Calu3 (cell line): ENCODE results near the gene TRPM1. TPM values are rescaled to one million over a fixed set of nuclear protein-coding genes. Genes with fewer than 3 reads are reported as not detected.

ENCODE experiments used
- BruUV-seq: library from RNA; stranded (reverse); fragments of 400-500 nt; replicated peaks from 2 replicates; lab custom pipeline; 2021; lab: Mats Ljungman, UMichigan
- CTCF ChIA-PET: fragments of 300-600 bp; sonication (Branson Sonifier 250); formaldehyde crosslinking; loops from one replicate; lab custom pipeline; 2022; ENCODE audit warnings: antibody characterized with exemption; lab: Charles Lee
- DNase-seq: peaks from one replicate; pipeline ENCODE4 v3.0.0; 2022
- H3K27ac Mint-ChIP-seq: one replicate; pipeline ENCODE4 v1.8.0; 2022; ENCODE audit warnings: mixed read lengths; ENCODE audit not compliant: unreplicated experiment
- H3K27me3 Mint-ChIP-seq: one replicate; pipeline ENCODE4 v1.8.0; 2022; ENCODE audit warnings: mixed read lengths; ENCODE audit not compliant: unreplicated experiment
- H3K36me3 Mint-ChIP-seq: one replicate; pipeline ENCODE4 v1.8.0; 2022; ENCODE audit warnings: mild to moderate bottlenecking, moderate library complexity, mixed read lengths; ENCODE audit not compliant: insufficient read depth, unreplicated experiment
- H3K4me1 Mint-ChIP-seq: one replicate; pipeline ENCODE4 v1.8.0; 2022; ENCODE audit warnings: mild to moderate bottlenecking, low read depth, mixed read lengths; ENCODE audit not compliant: unreplicated experiment
- H3K4me3 Mint-ChIP-seq: one replicate; pipeline ENCODE4 v1.8.0; 2022; ENCODE audit warnings: mild to moderate bottlenecking, low read depth, moderate library complexity, mixed read lengths; ENCODE audit not compliant: unreplicated experiment
- H3K9me3 Mint-ChIP-seq: one replicate; pipeline ENCODE4 v1.8.0; 2022; ENCODE audit warnings: low read depth, mixed read lengths; ENCODE audit not compliant: unreplicated experiment
- intact Hi-C: fragments of 100-400 bp; cut with micrococcal nuclease; formaldehyde crosslinking; loops from one replicate; pipeline ENCODE4 v1.10.0; 2022; ENCODE audit not compliant: unreplicated experiment
- total RNA-seq: library from RNA; stranded (reverse); gene quantifications from 2 replicates; pipeline ENCODE4 v1.2.3, GENCODE V29; 2022
- TF ChIP-seq, protein P1 (sequence below): fragments of 200-600 bp; IDR thresholded peaks from one replicate; pipeline ENCODE4 v1.8.0; 2022; ENCODE audit warnings: antibody characterized with exemption; ENCODE audit not compliant: unreplicated experiment

The TRPM1 gene
- total RNA-seq, 1 experiment from 2014 or later = not detected

DNA sequence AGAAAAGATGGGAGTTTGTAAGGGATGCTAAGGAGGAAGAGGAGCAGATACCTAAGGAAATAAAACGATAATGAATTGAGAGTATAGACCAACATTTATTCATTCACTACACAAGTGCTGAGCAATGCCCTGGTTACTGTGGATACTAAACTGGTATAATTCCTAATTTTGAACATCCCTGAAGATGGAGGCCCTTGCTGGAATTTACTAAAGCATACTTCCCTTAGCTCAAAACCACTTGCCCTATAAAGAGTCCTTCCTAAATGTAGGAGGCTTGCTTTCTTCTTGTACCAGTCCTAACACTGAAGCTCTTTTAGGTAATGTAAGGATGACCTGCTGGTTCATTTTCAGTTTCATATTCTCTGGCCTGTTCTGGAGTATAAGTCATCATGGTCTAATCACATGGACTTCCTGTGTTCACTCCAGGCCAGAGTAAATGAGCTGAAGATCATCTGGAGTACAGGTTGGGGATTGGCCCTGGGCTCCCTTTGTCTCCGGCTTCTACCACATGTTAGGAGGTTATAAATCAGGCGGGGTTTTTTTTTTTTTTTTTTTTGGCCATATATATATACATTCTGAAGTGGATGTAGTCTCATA lies 70.0 kb downstream of the TRPM1 start:
- CTCF ChIA-PET = interaction anchor here (0.7 kb wide), 1 partner anchor 17 kb away, joined by 3 read pairs; no protein-coding TSS in a partner anchor
- BruUV-seq = no TSS peak
- Mint-ChIP-seq H3K27ac (no peak overlapping the region), H3K36me3 (no peaks in the 10 kb centered on the region), H3K9me3 (no peaks in the 10 kb centered on the region), H3K4me3 (no peak overlapping the region), H3K4me1 (no peaks in the 10 kb centered on the region), H3K27me3 (no peaks in the 10 kb centered on the region)
- intact Hi-C loops = no loop called here
- TF ChIP-seq, protein P1, sequence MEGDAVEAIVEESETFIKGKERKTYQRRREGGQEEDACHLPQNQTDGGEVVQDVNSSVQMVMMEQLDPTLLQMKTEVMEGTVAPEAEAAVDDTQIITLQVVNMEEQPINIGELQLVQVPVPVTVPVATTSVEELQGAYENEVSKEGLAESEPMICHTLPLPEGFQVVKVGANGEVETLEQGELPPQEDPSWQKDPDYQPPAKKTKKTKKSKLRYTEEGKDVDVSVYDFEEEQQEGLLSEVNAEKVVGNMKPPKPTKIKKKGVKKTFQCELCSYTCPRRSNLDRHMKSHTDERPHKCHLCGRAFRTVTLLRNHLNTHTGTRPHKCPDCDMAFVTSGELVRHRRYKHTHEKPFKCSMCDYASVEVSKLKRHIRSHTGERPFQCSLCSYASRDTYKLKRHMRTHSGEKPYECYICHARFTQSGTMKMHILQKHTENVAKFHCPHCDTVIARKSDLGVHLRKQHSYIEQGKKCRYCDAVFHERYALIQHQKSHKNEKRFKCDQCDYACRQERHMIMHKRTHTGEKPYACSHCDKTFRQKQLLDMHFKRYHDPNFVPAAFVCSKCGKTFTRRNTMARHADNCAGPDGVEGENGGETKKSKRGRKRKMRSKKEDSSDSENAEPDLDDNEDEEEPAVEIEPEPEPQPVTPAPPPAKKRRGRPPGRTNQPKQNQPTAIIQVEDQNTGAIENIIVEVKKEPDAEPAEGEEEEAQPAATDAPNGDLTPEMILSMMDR = no peak
- no peak for DNase-seq

DNA sequence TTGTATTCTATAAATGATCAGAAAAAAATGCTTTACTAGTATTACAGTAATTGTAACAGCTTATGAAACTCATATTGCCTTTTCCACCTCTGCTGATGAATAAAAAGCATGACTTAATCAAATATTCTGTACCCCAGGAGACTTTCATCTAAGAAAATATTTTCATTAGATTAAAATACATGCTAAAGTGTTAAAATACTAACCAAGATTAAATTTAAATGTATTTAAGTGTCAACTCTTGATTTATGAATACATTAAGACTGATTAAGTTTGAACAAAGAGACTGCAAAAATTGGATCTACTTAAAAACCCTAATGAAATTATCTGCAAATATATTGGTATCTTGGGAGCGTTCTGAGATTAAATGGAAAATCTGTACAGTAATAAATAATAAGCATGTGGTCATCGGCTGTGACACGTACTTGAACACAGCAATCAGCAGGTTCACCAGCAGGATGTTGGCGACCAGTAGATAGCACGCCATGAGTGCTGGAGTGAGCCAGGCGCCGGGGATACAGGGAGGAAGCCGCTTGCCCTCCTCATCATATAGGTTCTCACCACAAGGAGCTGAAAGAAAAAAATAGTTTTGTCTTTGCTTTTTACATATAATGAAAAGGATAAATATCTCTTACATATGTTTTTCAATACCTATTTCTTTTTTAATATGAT lies 73.5 kb downstream of the TRPM1 start:
- CTCF ChIA-PET = no interaction called here

DNA sequence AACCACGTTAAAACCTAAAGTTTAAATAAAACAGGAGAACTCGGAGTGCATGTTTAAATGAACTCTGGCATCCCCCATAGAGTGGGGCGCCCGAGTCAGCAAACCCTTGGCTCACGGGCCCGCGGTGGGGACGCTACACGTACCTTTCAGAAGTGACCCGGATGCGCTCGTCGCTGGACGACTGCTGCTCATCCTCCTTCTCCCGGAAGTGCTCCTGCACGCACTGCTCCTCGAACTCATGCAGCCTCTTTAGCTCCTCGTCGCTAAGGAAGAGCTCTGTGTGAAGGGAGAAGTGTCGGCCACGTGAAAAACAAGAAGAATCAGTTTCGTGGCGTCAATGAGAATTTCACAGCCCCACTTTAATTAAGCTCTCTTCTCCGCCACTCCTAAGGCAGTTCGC lies 75.5 kb downstream of the TRPM1 start:
- intact Hi-C loops = no loop called here
- Mint-ChIP-seq H3K27ac (no peak overlapping the region), H3K27me3 (no peaks in the 10 kb centered on the region), H3K4me1 (peaks cover 11% of the 10 kb centered on the region), H3K9me3 (no peaks in the 10 kb centered on the region), H3K36me3 (no peaks in the 10 kb centered on the region), H3K4me3 (no peak overlapping the region)
- BruUV-seq = no TSS peak
- TF ChIP-seq, protein P1 = no peak
- CTCF ChIA-PET = no interaction called here
- no peak for DNase-seq

More for the DNA sequence above, 73.5 kb downstream of the TRPM1 start:
- intact Hi-C loops = no loop called here
- no peaks in the 10 kb centered on the region for H3K9me3 Mint-ChIP-seq
- TF ChIP-seq, protein P1 = no peak
- no peak overlapping the region for H3K27ac Mint-ChIP-seq
- no peak overlapping the region for H3K4me3 Mint-ChIP-seq
- no peaks in the 10 kb centered on the region for H3K27me3 Mint-ChIP-seq
- no TSS peak for BruUV-seq
- H3K36me3 Mint-ChIP-seq = no peaks in the 10 kb centered on the region
- no peak for DNase-seq
- H3K4me1 Mint-ChIP-seq = peaks cover 7% of the 10 kb centered on the region

DNA sequence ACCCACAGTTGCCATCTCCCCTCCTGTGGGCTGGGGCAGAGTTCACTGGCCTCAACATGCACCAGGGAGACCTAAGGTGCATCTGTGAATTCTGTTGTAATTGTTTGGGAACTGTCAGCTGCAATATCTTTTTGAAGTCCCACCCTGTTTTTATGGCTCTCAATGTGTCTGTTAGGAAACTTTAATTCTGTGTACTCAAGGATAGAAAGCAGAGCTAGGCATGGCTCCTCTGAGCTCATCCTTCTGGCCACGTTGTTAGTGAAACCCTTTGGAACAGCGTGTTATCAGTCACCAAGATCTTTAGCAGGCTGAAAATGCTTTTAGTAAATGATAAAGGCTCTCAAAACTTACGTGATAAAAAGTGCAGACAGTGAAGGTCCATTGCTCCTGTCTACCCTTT lies 76.5 kb downstream of the TRPM1 start:
- Mint-ChIP-seq H3K36me3 (no peaks in the 10 kb centered on the region), H3K4me3 (no peak overlapping the region), H3K27me3 (no peaks in the 10 kb centered on the region), H3K9me3 (no peaks in the 10 kb centered on the region), H3K27ac (no peak overlapping the region), H3K4me1 (peaks cover 11% of the 10 kb centered on the region)
- intact Hi-C loops = no loop called here
- CTCF ChIA-PET = no interaction called here
- no peak for DNase-seq
- no TSS peak for BruUV-seq
- TF ChIP-seq, protein P1 = no peak
